ENCODE measurements around the gene CFAP45.

The CFAP45 gene

GRCh38 chr1:159923203-159924024 lies 23.4 kb upstream of the CFAP45 start:
- no peak for DNase-seq (ENCODE audit: low read depth, low spot score)

- no peak for DNase-seq (ENCODE audit: low read depth, low spot score)
Observed at GRCh38 chr1:159922511-159923202, 22.7 kb upstream of the CFAP45 start.

- DNase-seq (ENCODE audit: low read depth, low spot score) = no peak
Observed at GRCh38 chr1:159921700-159922504, 21.9 kb upstream of the CFAP45 start.

GRCh38 chr1:159921251-159921650 lies 21.3 kb upstream of the CFAP45 start:
- no peak for DNase-seq (ENCODE audit: low read depth, low spot score)

GRCh38 chr1:159920651-159921050 lies 20.7 kb upstream of the CFAP45 start:
- DNase-seq (ENCODE audit: low read depth, low spot score) = no peak

GRCh38 chr1:159920202-159920601 lies 20.2 kb upstream of the CFAP45 start:
- DNase-seq (ENCODE audit: low read depth, low spot score) = no peak

GRCh38 chr1:159919236-159919865 lies 19.4 kb upstream of the CFAP45 start:
- DNase-seq (ENCODE audit: low read depth, low spot score) = no peak

- DNase-seq (ENCODE audit: low read depth, low spot score) = no peak
Observed at GRCh38 chr1:159918352-159919200, 18.6 kb upstream of the CFAP45 start.

GRCh38 chr1:159917533-159918351 lies 17.8 kb upstream of the CFAP45 start:
- DNase-seq (ENCODE audit: low read depth, low spot score) = no peak

GRCh38 chr1:159916242-159917051 lies 16.5 kb upstream of the CFAP45 start:
- no peak for DNase-seq (ENCODE audit: low read depth, low spot score)

- DNase-seq (ENCODE audit: low read depth, low spot score) = no peak
Observed at GRCh38 chr1:159915571-159916241, 15.7 kb upstream of the CFAP45 start.

GRCh38 chr1:159914252-159915018 lies 14.5 kb upstream of the CFAP45 start:
- no peak for DNase-seq (ENCODE audit: low read depth, low spot score)

GRCh38 chr1:159913451-159914192 lies 13.7 kb upstream of the CFAP45 start:
- DNase-seq (ENCODE audit: low read depth, low spot score) = no peak

- no peak for DNase-seq (ENCODE audit: low read depth, low spot score)
Observed at GRCh38 chr1:159911326-159912070, 11.5 kb upstream of the CFAP45 start.

GRCh38 chr1:159908031-159908940 lies 8.3 kb upstream of the CFAP45 start:
- no peak for DNase-seq (ENCODE audit: low read depth, low spot score)
